Fibroblast of skin of right quadriceps (primary cell): ENCODE results near the gene CSF2.
"Not testable (repeated sequence)": the region's sequence is repeated elsewhere in the genome, so short reads cannot be mapped to it uniquely, and the experiment has no call there.

ENCODE experiments used
- DNase-seq: peaks from one replicate; pipeline ENCODE4 v3.0.0-alpha.2; 2013

CSF2 gene

DNA sequence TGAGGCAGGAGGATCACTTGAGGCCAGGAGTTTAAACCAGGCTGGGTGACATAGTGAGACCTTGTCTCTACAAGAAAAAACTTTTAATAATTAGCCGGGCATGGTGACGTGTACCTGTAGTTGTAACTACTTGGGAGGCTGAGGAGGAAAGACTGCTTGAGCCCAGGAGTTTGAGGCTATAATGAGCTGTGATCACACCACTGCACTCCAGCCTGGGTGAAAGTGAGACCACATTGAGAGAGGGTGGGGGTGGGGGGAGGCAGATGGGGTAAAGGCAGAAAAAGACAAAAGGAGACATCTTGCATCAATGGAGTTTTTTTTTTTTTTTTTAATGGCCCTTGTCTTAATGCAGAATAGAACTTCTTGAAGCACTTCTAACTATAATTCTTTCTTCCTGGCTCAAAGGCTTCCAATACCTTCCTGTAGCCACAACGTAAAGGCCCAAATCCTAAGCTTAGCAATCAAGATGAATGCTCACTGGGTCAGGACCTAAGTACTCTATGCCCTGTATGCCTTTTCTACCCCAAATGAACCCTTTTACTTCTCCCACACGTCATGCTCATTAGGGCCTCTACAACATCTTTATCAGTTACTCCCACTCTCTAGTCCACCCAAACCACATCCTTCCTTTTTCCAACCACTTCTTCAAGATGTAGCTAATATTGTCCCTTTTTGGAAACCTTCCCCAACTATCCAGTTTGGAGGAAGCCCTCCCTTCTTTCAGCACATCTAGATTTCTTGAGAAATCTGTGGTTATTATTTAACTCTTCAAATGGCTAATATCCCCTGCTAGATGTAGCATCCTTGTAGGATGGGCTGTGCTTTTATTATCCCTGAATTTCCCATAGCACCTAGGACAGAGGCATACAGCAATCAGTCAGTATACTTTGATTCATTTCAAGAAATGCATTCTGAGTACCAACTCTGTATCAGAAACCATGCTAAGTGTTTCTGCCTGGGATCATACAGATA lies 40.8 kb downstream of the CSF2 start:
- no peak for DNase-seq

- DNase-seq: no peak
These were observed 41.8 kb downstream of the CSF2 start for GRCh38 chr5:132115375-132115774.

GRCh38 chr5:132116072-132116471 lies 42.5 kb downstream of the CSF2 start:
- DNase-seq: no peak

DNA sequence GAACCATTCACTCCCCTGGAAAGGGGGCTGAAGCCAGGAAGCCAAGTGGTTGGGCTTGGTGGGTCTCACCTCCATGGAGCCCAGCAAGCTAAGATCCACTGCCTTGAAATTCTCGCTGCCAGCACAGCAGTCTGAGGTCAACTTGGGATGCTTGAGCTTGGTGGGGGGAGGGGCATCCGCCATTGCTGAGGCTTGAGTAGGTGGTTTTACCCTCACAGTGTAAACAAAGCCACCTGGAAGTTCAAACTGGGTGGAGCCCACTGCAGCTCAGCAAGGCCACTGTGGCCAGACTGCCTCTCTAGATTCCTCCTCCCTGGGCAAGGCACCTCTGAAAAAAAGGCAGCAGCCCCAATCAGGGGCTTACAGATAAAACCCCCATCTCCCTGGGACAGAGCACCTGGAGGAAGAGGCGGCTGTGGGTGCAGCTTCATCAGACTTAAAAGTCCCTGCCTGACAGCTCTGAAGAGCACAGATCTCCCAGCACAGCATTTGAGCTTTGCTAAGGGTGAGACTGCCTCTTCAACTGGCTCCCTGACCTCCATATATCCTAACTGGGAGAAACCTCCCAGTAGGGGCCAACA lies 43.4 kb downstream of the CSF2 start:
- DNase-seq: not testable (repeated sequence)

DNA sequence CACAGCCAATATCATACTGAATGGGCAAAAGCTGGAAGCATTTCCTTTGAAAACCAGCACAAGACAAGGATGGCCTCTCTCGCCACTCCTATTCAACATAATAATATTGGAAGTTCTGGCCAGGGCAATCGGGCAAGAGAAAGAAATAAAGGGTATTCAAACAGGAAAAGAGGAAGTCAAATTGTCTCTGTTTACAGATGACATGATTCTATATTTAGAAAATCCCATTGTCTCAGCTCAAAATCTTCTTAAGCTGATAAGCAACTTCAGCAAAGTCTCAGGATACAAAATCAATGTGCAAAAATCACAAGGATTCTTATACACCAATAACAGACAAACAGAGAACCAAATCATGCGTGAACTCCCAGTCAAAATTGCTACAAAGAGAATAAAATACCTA lies 47.1 kb downstream of the CSF2 start:
- not testable (repeated sequence) for DNase-seq

DNA sequence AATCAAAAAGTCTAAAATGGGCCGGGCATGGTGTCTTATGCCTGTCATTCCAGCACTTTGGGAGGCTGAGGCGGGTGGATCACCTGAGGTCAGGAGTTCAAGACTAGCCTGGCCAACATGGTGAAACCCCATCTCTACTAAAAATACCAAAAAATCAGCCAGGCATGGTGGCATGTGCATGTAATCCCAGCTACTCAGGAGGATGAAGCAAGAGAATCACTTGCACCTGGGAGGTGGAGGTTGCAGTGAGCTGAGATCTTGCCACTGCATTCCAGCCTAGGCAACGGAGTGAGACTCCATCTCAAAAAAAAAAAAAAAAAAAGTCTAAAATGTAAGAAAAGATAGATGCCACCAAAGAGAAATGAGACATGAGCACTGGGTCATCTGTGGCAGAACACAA lies 49.4 kb downstream of the CSF2 start:
- not testable (repeated sequence) for DNase-seq

GRCh38 chr5:132123578-132123977 lies 50.0 kb downstream of the CSF2 start:
- not testable (repeated sequence) for DNase-seq
